Measurements from ENCODE around the gene IFT27.
"Not testable (repeated sequence)": the region's sequence is repeated elsewhere in the genome, so short reads cannot be mapped to it uniquely, and the experiment has no call there.

Gene IFT27

DNA sequence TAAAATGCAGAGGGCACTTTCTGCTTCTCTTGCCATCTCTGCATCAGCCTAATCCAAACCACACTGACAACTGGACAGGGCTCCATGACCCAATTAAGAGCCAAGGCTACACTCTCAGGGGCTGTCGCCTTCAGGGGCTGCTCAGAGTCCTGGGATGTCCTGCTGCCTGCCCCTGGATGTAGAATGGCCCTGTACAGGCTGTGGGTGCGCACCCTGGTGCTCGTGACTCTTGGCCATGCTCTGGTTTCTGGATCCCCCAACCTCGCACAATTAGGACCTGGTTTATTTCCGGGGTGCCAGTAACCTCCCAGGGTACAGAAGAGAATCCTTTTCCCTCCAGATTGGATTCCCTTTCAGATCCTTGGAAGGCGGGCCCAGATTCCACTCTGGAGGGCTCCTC is 11.3 kb downstream of the IFT27 start:
- DNase-seq = no peak

GRCh38 chr22:36764060-36764459 is 11.9 kb downstream of the IFT27 start:
- no peak for DNase-seq

- DNase-seq = no peak
These were observed 12.3 kb downstream of the IFT27 start for GRCh38 chr22:36763576-36763975.

DNA sequence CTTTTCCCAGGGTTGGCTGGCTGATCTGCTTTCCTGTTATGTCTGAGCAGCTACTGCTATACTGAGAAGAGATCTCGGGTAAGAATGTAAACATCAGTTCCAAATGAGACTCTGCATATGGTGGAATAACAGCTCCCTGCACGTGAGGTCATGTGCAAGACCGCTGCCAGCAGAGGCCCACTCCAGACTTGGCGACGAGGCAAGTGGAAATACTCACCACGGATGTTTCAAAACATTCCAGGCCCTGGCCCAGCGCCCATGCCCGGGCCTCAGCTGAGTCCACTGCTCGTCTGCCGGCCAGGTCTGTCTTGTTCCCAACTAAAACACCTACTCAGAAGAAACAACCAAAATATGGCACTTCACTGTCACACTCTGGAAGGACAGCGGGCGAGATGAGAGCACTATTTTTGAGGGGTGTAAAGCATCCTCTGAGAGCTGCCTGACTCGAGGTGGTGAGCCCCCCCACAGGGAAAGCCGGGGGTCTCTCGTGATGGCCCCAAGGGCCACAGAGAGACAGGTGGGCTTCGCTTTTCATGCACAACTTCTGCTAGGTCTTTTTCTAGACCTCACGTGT is 13.1 kb downstream of the IFT27 start:
- no peak for DNase-seq

GRCh38 chr22:36761553-36762240 is 14.2 kb downstream of the IFT27 start:
- no peak for DNase-seq

DNA sequence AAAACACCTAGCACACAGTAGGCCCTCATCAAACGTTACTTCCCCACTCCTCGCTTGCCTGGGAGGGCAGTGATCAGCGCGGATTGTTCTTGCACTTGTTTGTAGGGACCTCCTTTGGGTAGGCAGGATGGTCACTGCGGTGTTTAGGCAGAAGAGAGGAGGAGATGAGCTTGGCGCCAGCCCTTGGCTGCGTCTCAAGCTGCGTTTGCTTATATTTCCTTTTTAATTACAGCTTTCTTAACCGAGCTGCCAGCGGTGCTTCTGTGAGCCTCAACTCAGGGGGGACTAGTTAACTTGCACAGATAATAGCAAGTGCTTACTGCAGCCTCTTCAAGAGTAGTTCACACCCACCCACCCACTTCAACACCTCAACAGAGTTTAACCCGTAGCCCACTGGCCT is 15.1 kb downstream of the IFT27 start:
- DNase-seq = no peak

DNA sequence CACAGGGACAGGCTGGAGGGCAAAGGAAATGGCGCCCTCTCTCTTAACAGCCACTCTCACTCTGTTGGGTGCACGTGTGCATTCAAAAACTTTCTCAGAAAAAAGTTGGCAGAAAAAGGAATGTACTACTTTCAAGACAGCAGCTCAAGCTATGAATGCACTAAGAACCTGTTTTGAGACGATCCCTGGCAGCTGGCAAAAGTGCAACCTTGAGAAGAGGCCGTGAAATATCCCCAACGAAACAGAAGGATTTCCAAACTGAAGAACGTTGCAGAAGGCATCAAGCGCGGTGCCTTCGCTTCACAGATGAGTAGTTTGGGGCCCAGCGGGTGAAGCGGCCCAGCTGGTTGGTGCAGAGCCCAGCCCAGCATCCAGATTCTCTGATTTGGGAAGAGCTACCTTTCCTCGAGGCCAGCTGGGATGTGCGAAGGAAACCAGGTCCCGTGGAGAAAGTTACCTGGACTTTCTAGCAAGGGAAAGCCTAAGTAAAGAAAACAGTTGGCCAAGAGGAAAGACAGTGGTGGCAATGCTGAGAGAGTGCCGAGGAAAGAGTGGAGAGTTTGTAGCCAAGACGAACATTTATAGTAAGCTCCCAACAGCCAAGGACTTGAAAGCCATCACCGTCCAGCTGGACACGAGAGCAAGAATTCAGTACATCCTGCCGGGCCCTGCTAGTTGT is 16.3 kb downstream of the IFT27 start:
- DNase-seq = no peak

- DNase-seq = no peak
These were observed 17.1 kb downstream of the IFT27 start for GRCh38 chr22:36758792-36759271.

GRCh38 chr22:36757668-36758211 is 18.2 kb downstream of the IFT27 start:
- DNase-seq = peak; percentile 64

DNA sequence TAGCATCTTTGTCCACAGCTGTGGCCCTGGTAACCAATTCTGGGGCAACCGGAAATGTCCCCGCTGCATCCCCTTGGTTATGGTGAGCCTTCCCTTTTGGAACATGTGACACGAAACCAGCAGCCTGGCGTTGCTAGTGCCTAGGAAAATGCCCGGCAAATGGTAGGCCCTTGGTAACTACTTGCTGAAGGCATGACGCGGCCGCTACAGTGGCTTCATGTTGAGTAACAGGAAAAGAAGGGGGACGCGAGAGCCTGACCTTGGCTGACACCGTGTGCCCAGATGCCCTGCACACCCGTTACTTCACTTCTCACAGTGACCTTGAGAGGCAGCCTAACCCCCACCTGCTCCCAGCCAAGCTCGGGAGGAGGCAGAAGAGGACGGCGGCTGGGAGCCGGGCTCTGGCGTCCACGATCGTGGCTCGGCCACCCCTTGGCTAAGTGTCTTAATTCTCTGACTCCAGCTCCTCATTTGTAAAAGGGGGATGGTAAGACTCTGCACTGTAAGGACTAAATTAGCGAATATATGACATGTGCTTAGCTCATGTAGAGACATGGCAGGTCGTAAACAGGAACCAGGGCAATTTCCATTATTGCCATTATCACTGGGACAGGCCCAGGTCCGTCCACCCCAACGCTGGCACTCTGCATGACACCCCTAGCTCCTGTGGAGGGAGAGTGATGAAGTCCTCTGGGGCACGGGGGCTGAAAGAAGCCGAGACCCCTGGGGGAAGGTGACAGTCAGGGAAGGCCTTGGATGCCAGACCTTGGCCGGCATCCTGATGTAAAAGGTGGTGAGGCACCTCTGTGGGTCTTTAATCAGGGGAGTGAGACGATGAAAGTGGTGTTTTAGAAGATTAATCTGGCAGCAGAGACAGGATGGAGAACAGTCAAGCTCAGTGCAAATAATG is 18.9 kb downstream of the IFT27 start:
- DNase-seq = no peak

- DNase-seq = no peak
These were observed 19.9 kb downstream of the IFT27 start for GRCh38 chr22:36756031-36756430.

DNA sequence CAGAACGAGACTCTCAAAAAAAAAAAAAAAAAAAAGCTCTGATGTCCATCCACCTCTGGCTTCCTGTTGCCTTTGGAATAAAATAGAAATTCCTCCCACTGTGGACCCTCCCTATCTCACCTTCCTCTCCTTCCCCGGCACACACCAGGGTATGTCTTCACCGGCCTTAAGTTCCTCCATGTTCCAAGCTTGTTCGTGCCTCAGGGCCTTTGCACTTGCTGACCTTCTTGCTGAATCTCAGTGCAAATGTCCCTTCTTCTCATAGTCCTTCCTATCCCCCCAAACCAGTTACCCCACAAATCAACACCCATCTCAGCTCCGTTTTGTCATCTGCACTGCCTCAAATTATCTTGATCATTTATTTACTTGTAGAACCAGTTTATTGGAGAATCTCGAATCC is 20.6 kb downstream of the IFT27 start:
- DNase-seq = no peak

GRCh38 chr22:36754881-36755280 is 21.0 kb downstream of the IFT27 start:
- not testable (repeated sequence) for DNase-seq

DNA sequence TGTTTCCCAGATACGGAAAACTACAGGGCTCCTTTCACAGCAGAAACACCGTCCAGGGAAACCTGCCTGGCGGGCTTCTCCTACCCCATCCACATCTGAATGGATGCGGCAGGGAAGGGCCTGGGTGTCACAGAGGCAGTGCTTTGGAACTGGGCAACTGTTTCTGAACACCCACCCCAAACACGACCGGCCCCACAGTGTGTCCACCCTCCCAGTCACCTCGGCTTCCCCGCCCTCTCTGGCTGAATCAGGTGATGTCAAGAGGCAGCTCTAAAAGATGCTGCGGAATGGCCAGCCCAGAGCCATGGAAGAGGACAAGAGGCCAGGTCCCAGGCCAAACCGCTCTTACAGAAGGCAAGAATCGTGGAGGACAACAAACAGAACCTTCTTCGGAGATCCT is 22.0 kb downstream of the IFT27 start:
- no peak for DNase-seq

- DNase-seq = no peak
These were observed 22.7 kb downstream of the IFT27 start for GRCh38 chr22:36753120-36753802.

- DNase-seq = no peak
These were observed 29.4 kb downstream of the IFT27 start for GRCh38 chr22:36746375-36746970.

- no peak for DNase-seq
These were observed 30.5 kb downstream of the IFT27 start for GRCh38 chr22:36745301-36745995.

DNA sequence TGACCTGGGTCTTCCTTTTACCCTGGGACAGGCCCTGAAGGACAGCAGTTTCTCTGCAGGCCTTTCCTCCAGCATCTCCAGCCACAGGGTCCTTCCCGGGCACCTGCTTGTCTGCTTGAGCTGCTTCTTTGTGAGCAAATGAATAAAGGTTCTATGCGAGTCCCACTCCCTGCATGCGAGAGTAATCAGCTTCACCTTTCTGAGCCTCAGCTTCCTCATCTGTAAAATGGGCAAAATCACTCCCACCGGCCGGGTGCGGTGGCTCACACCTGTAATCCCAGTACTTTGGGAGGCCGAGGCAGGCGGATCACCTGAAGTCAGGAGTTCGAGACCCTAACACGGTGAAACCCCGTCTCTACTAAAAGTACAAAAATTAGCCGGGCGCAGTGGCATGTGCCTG is 31.1 kb downstream of the IFT27 start:
- DNase-seq = no peak

- DNase-seq = no peak
These were observed 31.5 kb downstream of the IFT27 start for GRCh38 chr22:36744413-36744765.

DNA sequence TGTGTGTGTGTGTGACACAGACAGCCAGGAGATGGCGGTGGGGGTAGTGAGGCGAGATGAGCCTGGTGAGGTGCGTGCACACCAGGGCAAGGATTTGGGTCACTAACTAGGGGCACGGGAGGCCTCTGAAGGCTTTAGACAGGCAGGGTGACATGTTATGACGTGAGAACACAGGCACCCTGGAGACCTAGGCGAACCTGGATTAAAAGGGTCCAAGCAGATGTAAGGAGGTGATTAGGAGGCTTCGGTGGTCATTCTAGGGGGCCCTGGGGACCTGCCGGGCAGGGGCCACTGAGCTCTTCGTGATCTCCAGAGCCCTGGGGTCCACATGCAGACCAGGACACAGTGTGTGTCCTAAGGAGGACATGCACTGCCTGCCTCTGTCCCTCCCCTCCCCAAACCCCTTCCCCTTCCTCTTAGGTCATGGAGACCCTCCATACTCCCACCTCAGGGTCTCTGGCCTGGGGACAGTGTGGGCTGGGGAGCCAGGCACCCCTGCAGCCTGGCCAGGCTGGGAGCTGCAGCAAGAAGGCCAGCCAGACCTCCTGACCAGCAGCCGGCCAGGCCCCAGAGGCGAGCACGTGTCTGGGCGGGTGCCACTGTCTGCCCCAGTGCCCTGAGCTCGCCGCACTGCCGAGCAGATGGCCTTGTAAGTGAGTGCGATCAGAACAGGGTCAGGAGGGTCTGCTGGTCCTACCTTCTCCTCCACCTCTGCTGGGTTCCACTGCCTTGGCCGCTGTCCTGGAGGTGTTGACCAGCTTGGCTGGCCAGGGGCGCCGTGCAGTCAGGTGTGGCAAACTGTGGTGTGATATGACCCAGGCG is 32.1 kb downstream of the IFT27 start:
- DNase-seq = no peak
